GM12892 (cell line): ENCODE results near the gene NR3C2.

Experiments used
- DNase-seq: peaks from one replicate; pipeline ENCODE4 v3.0.0; 2011; ENCODE audit not compliant: insufficient read length
- FAIRE-seq: peaks from 2 replicates; lab custom pipeline; 2011; peaks lifted over from hg19 to GRCh38; lab: Jason Lieb, UNC
- POLR2A ChIP-seq: IDR thresholded peaks from 2 replicates; pipeline ENCODE4 v1.6.1; 2011; ENCODE audit warnings: low read depth, low read length, control low read depth
- POLR2AphosphoS5 ChIP-seq: IDR thresholded peaks from 2 replicates; pipeline ENCODE4 v1.6.1; 2011; ENCODE audit warnings: low read depth, low read length, control low read depth
- TAF1 ChIP-seq: IDR thresholded peaks from 2 replicates; pipeline ENCODE4 v1.6.1; 2011; ENCODE audit warnings: low read depth, mild to moderate bottlenecking, control low read depth, low read length, borderline replicate concordance

The NR3C2 gene

GRCh38 chr4:148079961-148080360 lies 362.3 kb downstream of the NR3C2 start:
- TF ChIP-seq POLR2A: no peak
- TF ChIP-seq TAF1: no peak
- no peak for TF ChIP-seq POLR2AphosphoS5
- no peak for FAIRE-seq
- DNase-seq: no peak

GRCh38 chr4:148078061-148078460 lies 364.2 kb downstream of the NR3C2 start:
- no peak for TF ChIP-seq POLR2AphosphoS5
- no peak for TF ChIP-seq TAF1
- TF ChIP-seq POLR2A: no peak
- FAIRE-seq: no peak
- DNase-seq: no peak

GRCh38 chr4:148077581-148077980 lies 364.6 kb downstream of the NR3C2 start:
- TF ChIP-seq TAF1 (no peak), POLR2AphosphoS5 (no peak), POLR2A (no peak)
- DNase-seq (no peak), FAIRE-seq (no peak)

GRCh38 chr4:148076964-148077363 lies 365.2 kb downstream of the NR3C2 start:
- FAIRE-seq (no peak), DNase-seq (no peak)
- TF ChIP-seq POLR2A: no peak
- TF ChIP-seq TAF1: no peak
- no peak for TF ChIP-seq POLR2AphosphoS5

GRCh38 chr4:148075438-148075837 lies 366.8 kb downstream of the NR3C2 start:
- no peak for DNase-seq
- no peak for FAIRE-seq
- TF ChIP-seq POLR2AphosphoS5 (no peak), POLR2A (no peak), TAF1 (no peak)

GRCh38 chr4:148074462-148074861 lies 367.8 kb downstream of the NR3C2 start:
- no peak for FAIRE-seq

GRCh38 chr4:148073349-148073748 lies 368.9 kb downstream of the NR3C2 start:
- no peak for FAIRE-seq
- DNase-seq: no peak
- no peak for TF ChIP-seq POLR2AphosphoS5
- TF ChIP-seq TAF1: no peak
- TF ChIP-seq POLR2A: no peak

More at GRCh38 chr4:148074462-148074861, 367.8 kb downstream of the NR3C2 start:
- no peak for TF ChIP-seq TAF1
- no peak for TF ChIP-seq POLR2AphosphoS5
- no peak for TF ChIP-seq POLR2A
- no peak for DNase-seq

- no peak for FAIRE-seq
- DNase-seq: no peak
- no peak for TF ChIP-seq POLR2A
- no peak for TF ChIP-seq TAF1
- no peak for TF ChIP-seq POLR2AphosphoS5
Measured at GRCh38 chr4:148072789-148073188, 369.4 kb downstream of the NR3C2 start.

GRCh38 chr4:148071009-148071408 lies 371.2 kb downstream of the NR3C2 start:
- FAIRE-seq (no peak), DNase-seq (no peak)
- no peak for TF ChIP-seq TAF1

GRCh38 chr4:148069895-148070178 lies 372.4 kb downstream of the NR3C2 start:
- DNase-seq (no peak), FAIRE-seq (no peak)
- TF ChIP-seq TAF1: no peak
- no peak for TF ChIP-seq POLR2A

GRCh38 chr4:148069086-148069894 lies 372.9 kb downstream of the NR3C2 start:
- FAIRE-seq: no peak
- no peak for TF ChIP-seq POLR2A
- no peak for TF ChIP-seq POLR2AphosphoS5
- no peak for TF ChIP-seq TAF1
- DNase-seq: no peak
